GM19397 (cell line): ENCODE results near the gene AQP2.

Experiments
- ATAC-seq: cut with Tn5 transposase; IDR thresholded peaks from one replicate; pipeline ENCODE4 v1.9.1; 2021; ENCODE audit warnings: mild to moderate bottlenecking, moderate library complexity; ENCODE audit not compliant: unreplicated experiment

Gene AQP2

DNA sequence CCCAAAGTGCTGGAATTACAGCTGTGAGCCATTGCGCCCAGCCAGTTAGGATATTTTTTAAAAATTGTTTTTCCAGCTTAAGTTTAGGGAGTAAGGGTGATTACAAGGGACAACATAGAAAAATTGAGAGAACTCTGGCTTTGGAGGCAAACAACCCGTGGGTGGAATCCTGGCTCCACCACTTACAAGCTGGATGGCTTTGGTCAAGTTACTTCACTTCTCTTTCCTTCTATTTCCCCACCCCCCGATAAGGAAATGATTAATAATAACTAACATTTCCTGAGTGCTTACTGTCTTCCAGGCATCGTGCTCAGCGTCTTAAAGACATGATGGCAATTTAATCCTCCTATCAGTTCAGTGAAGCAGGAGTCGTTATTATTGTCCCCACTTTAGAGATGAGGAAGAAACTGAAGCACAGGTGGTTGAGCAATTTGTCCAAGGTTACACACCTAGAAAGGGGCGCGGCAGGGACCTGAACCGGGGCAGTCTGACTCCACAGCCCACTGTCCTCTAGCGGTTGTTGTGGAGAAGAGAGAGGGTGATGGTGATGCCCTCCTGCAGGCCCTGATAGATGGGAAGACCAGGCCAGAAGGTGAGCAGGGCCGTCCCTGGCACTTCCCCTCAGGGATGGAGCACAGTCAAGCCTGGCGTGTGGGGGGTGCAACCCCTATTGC lies 30.2 kb upstream of the AQP2 start:
- no peak for ATAC-seq

DNA sequence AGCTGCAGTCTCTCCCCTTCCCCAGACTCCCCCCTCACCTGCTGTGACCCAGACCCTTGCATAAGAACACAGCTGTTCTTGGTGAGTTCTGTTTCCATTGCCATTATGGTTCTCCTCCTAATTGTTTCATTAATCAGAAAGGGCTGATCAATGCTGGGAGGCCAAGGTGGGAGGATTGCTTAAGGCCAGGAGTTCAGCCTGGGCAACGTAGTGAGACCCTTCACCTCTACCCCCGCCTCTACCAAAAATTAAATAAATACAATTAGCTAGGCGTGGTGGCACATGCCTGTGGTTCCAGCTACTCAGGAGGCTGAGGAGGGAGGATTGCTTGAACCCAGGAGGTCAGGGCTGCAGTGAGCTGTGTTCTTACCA lies 29.6 kb upstream of the AQP2 start:
- ATAC-seq: no peak

DNA sequence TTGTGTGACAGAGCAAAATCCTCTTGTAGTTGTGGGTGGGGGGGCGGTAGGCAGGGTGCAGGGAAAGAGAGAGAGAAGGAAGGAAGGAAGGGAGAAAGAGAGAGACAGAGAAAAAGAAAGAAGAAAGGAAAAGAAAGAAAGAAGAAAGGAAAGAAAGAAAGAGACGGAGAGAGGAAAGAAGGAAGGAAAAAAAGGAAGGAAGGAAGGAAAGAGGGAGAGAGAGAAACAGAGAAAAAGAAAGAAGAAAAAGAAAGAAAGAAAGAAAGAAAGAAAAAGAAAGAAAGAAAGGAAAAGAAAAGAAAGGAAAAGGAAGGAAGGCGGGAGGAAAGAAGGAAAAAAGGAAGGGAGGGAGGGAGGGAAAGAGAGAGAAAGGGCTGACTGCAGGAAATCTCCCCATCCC lies 29.2 kb upstream of the AQP2 start:
- no peak for ATAC-seq

DNA sequence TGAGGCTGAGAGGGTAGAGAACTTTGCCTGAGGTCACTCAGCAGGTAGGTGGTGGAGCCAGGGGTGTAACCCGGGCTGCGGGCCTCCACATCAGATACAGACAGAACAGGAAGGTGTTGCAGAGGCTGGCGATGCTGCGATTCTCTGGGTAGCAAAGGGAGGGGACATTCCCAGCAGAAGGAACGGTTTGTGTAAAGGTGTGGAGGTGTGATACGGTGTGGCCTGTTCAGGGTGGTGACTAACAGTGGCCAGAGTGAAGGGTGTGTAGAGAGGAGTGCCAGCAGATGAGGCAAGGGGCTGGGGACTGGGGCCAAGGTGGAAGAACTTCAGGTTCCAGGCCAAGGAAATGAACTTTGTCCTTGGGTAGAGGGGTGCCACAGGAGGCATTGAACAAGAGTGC lies 28.6 kb upstream of the AQP2 start:
- no peak for ATAC-seq

DNA sequence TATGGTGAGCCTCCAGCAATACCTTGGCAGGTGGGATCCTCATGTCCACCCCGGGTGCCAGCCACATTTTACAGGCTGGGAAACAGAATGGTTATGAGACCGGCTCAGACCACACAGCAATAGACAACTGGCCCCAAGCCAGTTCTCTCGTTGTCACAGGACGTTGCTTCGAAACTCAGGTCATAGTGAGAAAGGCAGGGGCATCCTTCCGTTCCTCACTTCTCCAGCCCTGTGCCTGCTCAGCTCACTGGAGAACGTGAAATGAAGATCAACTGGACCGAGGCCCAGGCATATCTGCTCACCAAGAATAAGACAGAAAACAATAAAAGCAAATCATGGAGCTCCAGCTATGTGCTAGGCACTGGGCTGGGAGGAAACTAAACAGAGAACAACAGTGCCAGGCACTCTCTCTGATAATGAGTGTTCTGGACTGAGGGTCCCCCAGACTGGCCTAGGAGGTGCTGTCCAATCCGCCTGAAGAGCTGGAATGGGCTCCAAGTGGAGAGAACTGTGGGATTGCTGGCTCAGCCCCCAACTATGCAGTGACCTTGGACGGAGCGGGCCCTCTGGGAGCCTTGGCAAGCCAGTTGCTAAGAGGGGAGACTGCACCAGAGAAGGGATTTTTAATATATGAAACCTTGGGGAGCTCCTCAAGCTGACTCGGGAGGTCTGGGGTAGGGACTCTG lies 28.0 kb upstream of the AQP2 start:
- no peak for ATAC-seq

DNA sequence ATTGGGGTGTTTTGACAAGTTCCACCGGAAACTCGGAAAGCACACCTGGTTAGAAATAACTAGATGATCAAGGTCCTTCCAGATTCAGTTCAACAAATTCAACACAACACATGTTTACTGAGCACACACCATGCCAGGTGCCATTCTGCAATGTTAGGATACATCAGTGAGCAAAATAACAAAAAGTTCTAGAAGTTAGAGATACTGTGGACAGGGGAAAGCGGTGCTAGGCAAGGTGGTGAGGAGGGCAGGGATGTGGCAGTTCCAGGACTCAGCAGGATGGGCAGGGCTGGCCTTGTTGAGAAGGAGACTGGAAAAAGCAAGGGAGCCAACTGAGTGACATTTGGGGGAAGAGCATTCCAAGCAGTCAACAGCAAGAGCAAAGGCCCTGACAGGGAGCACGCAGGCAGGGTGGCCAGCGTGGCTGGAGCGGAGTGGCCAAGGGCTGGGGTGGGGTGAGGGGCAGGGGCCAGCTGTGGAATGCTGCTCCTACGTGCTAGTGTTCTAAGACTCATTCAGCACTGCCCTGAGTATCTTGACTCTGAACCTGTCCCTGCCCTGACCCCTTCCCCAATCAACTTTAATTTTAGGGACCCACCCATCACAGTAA lies 27.4 kb upstream of the AQP2 start:
- ATAC-seq: no peak

DNA sequence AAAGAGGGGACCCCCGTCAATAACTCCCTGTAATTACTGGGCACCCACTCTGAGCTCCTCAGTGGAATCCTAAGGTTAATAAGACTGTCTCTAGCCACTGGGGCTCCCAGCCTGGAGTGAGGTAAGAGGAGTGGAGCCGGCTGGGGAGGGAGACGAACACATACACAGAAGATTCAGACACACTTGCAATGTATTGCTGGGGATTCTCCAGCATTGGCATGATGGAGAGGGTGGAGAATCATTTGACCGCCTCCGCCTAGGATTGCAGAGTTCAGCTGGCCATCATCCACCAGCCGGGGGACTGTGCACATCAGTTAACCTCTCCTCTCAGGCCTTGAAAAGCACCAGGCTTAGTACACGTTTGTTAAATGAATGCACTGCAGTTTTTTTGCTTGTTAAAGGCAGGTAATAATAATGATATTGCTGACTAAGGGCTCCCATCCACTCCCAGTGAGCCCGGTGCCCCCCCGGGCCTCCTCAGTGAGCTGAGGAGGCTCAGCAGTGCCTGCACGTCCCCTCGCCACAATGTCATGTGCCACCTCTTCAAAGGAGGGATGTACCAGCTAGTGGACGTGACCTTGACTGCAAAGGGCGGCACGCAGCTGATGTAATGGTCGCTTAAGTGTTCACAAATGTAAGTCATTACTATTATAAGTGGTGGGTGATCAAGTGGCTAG lies 26.5 kb upstream of the AQP2 start:
- ATAC-seq: no peak

DNA sequence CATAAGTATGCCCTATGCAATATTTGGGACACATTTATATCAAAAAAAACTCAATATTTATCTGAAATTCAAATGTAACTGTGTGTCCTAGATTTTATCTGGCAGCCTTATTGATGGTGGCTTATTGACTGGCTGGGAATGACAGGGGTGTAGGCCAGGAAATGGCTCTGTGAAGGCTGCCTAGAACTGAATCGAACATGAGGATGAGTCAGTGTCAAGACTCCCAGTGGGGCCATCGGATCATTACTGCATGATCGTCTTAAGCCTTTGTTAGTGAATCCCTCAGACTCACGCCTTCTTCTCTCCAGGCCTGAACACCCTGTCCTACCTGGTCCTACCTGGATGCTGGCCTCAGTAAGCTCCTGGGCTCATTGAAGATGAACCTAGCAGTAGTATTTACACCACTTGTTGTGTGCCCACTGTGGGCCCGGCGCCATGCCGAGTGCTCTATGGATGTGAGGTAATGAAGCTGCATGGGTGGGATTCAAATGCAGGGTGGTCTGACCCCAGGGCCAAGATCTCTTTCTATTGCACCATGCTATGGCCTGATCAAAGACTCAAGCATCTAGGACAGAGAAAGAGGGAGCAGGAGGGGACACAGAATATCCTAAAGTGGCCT lies 25.8 kb upstream of the AQP2 start:
- ATAC-seq: no peak

DNA sequence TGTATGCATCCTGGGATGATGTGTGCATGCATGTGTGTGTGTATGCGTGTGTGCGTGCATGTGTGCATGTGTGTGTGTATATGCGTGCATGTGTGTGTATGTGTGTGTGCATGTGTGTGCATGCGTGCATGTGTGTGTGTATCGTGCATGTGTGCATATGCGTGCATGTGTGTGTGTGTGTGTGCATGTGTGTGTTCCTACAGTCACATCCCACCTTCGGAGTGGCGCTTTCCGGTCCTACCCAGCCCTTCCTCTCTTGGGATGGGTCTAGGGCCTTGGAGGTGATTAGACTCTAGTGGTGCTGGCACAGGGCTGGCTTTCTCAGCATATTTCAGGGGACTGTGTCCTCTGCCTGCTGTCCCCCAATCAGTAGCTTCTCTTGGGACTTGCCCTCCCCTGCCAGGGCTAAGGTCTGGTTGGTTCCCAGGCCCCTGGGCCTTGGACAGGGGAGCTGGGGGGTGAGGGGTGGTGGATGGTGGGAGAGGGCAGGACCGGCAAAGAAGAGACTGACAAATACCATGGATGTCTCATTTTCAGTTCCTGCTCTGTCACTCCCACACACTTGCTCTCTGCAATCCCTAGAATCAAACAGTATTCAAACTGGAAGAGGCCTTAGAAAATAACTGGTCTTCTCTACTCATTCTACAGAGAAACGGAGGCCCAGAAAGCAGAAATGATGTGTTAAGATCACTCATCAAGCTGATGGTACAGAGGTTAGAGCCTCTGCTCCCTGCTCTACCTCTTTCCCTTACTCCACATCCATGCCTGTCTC lies 24.9 kb upstream of the AQP2 start:
- no peak for ATAC-seq

DNA sequence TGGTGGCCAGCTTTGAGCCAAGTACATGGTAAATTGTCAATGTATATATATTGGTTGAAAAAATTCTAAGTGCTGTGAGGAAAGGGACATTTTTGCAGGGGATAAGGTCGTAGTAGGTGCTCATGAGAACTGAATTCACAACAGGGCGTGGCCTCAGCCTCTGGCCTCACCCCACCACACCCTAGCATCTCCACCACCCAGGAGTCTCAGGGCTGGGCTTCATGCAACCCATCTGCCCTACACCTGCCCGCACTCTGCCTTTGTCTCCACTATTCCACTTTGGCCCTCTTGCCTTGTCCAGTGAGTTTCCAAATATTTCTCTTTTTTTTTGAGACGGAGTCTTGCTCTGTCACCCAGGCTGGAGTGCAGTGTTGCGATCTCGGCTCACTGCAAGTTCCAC lies 22.1 kb upstream of the AQP2 start:
- no peak for ATAC-seq

DNA sequence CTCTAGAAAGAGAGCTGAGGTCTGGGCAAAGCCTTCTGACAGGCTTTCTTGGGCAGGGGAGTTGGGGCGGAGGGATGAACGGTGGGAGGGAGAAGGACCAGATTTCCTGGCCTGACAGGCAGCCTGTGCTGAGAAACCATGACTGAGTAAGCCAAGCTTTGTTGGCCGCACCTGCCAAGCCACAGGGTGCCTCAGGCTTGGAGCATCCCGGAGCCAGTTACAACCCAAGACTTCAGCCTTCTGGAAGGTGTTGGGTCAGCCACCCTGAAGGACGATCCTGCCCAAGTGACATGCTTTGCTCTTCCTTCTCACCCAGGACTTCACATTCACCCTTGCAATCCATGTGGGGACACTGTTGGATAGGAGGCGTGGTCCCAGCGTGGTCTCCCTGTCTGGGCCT lies 21.0 kb upstream of the AQP2 start:
- ATAC-seq: no peak

DNA sequence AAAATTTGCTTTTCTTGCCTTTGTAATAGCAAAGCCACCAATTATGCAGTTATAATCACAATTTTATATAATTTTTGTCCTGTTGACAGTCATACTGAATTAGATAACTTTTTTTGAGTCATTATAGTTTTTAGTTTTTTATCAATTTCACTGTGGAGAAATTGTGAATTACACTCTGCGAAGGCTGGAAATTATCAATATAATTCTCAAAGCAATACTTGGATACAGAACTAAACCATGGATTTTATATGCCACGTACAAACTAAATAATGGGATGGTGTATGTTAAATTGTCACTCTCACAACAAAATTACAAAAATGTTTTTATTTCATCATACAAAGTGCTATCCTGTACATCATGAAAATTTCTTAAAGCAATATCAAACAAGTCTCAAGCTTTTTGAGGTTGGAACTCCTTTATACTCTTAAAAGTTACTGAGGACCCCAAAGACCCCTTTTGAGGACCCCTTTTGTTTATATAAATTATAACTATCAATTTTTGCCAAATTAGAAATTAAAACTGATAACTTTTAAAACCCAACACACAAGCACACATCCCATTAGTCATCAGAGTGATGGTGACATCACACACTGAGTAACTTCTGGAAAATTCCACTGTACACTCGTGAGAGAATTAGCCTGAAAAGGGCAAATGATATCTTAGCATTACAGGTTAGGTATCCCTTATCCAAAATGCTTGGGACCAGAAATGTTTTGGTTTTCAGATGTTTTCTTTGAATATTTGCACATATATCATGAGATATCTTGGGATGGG lies 19.8 kb upstream of the AQP2 start:
- ATAC-seq: no peak

DNA sequence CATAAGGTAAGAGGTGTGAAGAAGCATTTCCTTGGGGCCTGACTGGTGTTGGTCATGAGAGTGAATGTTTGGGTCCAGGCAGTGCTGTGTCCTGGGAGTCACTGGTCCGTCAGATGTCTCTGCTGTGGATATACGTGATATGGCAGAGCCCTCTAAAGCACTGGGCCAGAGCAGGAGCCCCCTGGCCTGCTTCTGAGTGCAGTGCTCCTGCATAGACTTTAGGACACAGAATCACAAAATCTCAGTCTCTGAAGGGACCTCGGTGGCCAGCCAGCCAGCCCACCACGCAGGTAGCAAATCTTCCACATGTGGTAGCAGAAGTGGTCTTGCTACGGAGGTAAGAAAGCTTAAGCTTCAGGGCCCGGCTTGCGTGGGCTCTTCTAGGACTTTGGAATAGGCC lies 18.5 kb upstream of the AQP2 start:
- no peak for ATAC-seq

DNA sequence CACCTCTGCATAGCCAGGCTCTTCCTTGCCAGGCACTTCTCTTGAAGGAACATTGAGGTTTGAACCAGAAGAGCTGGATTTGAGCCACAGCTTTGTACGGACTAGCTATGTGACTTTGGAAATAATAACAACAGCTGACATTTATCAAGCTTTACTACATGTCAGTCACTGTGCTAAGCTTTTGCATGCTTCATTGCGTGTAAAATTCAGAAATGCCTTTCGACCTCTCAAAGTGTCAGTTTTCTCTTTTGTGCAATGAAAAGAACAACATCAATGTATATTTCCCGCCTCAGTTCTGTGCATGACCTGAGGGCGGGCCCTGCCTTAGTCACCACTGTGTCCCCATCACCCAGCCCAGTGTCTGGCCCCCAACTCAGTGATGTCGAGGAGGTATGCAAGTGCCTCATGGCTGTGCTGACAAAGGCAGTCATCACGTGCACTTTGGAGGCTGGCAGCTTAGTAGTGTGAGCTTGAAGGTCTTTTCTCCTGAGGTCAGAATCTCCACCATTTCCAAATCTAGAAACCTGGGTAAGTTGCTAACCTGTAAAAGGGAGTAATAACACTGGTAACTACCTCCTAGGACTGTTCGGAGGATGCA lies 17.9 kb upstream of the AQP2 start:
- no peak for ATAC-seq

DNA sequence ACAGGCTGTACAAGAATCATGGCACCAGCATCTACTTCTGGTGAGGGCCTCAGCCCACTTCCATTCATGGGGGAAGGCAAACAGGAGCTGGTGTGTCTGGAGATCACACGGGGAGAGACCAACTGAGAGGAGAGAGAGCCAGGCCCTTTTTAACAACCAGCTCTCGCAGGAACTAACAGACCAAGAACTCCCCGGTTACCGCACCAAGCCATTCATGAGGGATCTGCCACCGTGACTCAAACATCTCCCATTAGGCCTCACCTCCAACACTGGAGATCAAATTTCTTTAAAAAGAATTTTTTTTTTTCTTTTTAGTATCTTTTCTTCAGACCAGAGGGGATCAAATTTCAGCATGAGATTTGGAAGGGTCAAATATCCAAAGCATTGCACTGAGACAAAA lies 16.7 kb upstream of the AQP2 start:
- ATAC-seq: no peak

DNA sequence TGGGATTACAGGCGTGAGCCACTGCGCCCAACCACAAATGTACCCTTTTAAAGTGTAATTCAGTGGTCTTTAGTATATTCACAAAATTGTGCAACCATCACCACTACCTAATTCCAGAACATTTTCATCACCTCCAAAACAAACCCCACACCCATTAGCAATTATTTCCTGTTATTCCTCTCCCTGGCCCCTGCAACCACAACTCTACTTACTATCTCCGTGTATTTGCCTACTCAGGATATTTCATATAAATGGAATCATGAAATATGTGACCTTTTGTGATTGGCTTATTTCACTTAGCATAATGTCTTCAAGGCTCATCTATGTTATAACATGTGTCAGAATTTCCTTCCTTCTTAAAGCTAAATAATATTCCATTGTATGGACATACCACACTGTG lies 16.0 kb upstream of the AQP2 start:
- no peak for ATAC-seq

DNA sequence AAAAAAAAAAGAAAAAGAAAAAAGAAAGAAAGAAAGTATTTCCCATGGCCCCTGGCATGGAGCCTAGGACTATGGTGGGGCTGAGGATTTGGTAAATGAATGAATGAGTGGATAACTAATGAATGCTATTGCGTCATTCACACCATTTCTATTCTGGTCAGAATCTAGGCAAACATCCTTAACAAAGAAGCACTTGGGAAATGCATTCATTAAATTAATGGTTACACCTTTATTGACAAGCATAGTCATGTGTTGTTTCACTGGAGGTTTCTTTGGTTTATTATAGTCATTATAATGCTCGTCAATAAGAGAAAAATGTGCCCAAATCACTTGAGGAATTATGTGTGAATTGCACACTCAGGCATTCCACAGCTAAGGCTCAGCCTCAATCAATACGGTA lies 13.6 kb upstream of the AQP2 start:
- ATAC-seq: no peak

DNA sequence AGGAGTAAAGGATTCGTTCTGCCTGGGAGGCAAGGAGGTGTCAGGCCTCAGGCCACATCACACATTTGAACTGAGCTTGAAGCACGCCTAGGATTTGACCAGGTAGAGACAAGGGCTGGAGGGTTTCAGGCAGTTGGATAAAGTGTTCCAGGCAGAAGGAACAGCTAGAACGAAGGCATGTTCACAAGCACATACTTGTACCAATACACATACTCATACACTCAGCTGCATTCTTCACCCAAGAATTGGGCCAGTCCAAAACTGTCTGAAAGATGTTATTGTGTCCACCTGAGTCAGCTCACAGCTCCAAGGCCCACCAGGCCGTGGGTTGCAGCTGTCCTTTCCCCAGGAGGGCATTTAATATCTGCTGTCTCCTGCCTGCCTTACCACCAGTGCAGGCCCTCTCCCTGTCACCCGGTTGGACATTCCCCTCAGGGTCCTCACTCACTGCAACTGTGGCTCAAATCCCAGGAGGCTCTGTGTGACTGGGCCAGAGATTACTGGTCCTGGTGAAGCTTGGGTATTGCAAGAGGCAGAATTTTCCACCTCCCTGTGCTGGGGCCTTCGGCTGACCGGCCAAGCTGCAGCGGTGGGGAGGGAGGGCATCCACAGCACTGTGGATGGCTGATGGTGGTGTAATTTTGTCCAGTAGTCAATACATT lies 12.8 kb upstream of the AQP2 start:
- no peak for ATAC-seq

DNA sequence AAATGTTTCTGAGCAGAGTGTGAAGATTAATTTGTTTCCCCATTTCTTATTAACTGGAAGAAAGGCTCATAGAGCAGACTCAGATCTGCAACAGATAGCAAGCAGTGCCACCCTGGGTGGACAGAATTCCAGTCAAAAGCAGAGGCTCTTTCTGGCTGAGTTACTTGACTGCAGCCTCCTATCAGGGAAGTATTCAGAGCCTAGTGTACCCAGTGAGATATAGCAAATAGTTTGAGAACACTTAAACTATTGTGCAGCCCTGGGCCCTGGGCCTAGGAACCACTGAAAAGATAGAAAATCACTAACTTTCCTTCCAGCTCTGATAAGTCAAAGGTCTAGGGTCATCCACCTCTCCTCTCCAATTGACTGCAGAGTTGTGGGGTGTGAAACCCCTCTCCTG lies 11.2 kb upstream of the AQP2 start:
- ATAC-seq: no peak
